Transverse colon (tissue), 3 donors: ENCODE measurements around the gene UGT1A10.

Experiments
- EP300 ChIP-seq: sonication (generic); formaldehyde crosslinking; IDR thresholded peaks from one replicate; pipeline ENCODE4 v1.6.1; 2017; ENCODE audit warnings: antibody characterized with exemption, low read depth
- POLR2A ChIP-seq: fragments of 450-650 bp; IDR thresholded peaks from one replicate; pipeline ENCODE4 v1.6.1; 2016; ENCODE audit warnings: antibody characterized with exemption, mild to moderate bottlenecking, moderate library complexity
- TF ChIP-seq, protein P1 (sequence below), 5 experiments: fragments of 200-600 bp in 3 of 5; fragments of 450-650 bp in 2 of 5; sonication (generic) in 3 of 5; IDR thresholded peaks; 1 replicate in 2 of 5; 2 replicates in 3 of 5; pipeline ENCODE4 v1.5.1; 2016 to 2017; ENCODE audit warnings: antibody characterized with exemption in 5 of 5, inconsistent platforms in 3 of 5, mild to moderate bottlenecking in 2 of 5, moderate library complexity in 1 of 5

DNA sequence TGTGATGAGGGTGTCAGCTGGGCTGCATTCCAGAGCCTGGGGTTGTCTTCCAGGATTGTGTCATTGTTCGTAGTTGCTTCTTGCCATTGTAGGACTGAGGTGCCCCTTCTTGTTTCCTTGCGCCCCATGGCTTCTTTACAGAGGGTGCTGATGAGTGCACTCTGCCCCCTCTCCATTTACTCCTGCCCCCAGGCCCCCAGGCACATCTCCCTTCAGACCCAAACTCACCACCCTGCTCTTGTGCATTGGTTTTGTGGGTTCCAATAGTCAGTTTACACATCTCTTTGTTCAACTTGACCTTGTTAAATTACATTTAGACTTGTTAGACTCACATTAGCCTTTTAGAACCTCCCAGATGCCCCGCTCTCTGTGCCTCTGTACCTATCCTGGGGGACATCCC, 184.9 kb downstream of the UGT1A10 start:
- TF ChIP-seq POLR2A (no peak), EP300 (no peak)
- TF ChIP-seq, protein P1, sequence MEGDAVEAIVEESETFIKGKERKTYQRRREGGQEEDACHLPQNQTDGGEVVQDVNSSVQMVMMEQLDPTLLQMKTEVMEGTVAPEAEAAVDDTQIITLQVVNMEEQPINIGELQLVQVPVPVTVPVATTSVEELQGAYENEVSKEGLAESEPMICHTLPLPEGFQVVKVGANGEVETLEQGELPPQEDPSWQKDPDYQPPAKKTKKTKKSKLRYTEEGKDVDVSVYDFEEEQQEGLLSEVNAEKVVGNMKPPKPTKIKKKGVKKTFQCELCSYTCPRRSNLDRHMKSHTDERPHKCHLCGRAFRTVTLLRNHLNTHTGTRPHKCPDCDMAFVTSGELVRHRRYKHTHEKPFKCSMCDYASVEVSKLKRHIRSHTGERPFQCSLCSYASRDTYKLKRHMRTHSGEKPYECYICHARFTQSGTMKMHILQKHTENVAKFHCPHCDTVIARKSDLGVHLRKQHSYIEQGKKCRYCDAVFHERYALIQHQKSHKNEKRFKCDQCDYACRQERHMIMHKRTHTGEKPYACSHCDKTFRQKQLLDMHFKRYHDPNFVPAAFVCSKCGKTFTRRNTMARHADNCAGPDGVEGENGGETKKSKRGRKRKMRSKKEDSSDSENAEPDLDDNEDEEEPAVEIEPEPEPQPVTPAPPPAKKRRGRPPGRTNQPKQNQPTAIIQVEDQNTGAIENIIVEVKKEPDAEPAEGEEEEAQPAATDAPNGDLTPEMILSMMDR (IDR thresholded peaks at IDR 0.05): no peak
